Progenitor cell of endocrine pancreas (in vitro differentiated cells): Measurements from ENCODE around the gene TCEA2. TPM values are rescaled to one million over a fixed set of nuclear protein-coding genes. Genes with fewer than 3 reads are reported as not detected.
"Not testable (repeated sequence)": the region's sequence is repeated elsewhere in the genome, so short reads cannot be mapped to it uniquely, and the experiment has no call there.

Experiments
- DNase-seq: peaks from one replicate; pipeline ENCODE4 v3.0.0; 2021; ENCODE audit warnings: low spot score; ENCODE audit not compliant: unreplicated experiment
- H3K27ac Mint-ChIP-seq: 2 replicates; pipeline ENCODE4 v1.8.0; 2021; ENCODE audit warnings: mild to moderate bottlenecking, moderate library complexity, mixed read lengths
- H3K27me3 Mint-ChIP-seq: 2 replicates; pipeline ENCODE4 v1.8.0; 2021; ENCODE audit warnings: mixed read lengths
- H3K36me3 Mint-ChIP-seq: 2 replicates; pipeline ENCODE4 v1.8.0; 2022; ENCODE audit warnings: mixed read lengths; ENCODE audit not compliant: insufficient read depth
- H3K4me1 Mint-ChIP-seq: 2 replicates; pipeline ENCODE4 v1.8.0; 2021; ENCODE audit warnings: low read depth, mixed read lengths
- H3K4me3 Mint-ChIP-seq: 2 replicates; pipeline ENCODE4 v1.8.0; 2021; ENCODE audit warnings: low read depth, mild to moderate bottlenecking, moderate library complexity, mixed read lengths
- H3K9me3 Mint-ChIP-seq: 2 replicates; pipeline ENCODE4 v1.8.0; 2021; ENCODE audit warnings: low read depth, mixed read lengths
- total RNA-seq: library from RNA; stranded (reverse); gene quantifications from 2 replicates; pipeline ENCODE4 v1.2.1, GENCODE V29; 2021
- TF ChIP-seq, protein P1 (sequence below): fragments of 200-600 bp; sonication (generic); IDR thresholded peaks from one replicate; pipeline ENCODE4 v1.5.0; 2021; ENCODE audit warnings: antibody characterized with exemption, mild to moderate bottlenecking; ENCODE audit not compliant: unreplicated experiment

The TCEA2 gene
- total RNA-seq, 1 donor from 2014 or later = 92.7 TPM

DNA sequence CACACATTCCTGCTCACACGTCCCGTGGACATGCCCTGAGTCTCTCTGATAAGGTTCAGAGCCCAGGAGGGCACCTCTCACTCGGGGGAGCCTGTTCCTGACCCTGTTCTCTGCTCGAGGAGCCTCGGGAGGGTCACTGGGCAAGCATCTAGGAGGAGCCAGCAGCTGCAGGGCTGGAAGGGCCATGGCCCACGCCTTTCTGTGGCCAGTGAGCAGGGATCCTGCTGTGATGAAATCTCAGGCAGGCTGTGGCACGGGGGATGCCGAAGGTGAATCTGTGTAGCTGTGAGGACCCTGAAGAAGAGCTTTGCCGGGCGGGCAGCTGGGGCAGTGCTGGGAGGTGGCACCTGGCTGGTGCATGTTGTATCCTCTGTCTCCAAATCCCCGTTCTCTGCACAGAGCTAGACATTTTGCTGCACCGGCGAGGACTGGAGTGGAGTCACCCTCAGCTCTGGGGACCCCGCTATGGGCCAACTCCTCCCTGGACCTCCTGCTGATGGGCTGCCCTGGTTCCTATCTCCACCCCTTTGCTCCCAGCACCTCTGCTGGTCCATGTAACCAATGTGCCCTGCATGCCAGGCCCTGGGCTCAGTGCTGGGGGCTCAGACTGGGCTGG is 51.5 kb downstream of the TCEA2 start:
- Mint-ChIP-seq H3K9me3 (no peaks in the 10 kb centered on the region), H3K36me3 (no peaks in the 10 kb centered on the region), H3K27ac (no peak overlapping the region), H3K4me3 (no peak overlapping the region), H3K27me3 (peaks cover 6% of the 10 kb centered on the region), H3K4me1 (no peaks in the 10 kb centered on the region)
- no peak for DNase-seq
- TF ChIP-seq, protein P1, sequence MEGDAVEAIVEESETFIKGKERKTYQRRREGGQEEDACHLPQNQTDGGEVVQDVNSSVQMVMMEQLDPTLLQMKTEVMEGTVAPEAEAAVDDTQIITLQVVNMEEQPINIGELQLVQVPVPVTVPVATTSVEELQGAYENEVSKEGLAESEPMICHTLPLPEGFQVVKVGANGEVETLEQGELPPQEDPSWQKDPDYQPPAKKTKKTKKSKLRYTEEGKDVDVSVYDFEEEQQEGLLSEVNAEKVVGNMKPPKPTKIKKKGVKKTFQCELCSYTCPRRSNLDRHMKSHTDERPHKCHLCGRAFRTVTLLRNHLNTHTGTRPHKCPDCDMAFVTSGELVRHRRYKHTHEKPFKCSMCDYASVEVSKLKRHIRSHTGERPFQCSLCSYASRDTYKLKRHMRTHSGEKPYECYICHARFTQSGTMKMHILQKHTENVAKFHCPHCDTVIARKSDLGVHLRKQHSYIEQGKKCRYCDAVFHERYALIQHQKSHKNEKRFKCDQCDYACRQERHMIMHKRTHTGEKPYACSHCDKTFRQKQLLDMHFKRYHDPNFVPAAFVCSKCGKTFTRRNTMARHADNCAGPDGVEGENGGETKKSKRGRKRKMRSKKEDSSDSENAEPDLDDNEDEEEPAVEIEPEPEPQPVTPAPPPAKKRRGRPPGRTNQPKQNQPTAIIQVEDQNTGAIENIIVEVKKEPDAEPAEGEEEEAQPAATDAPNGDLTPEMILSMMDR = no peak

DNA sequence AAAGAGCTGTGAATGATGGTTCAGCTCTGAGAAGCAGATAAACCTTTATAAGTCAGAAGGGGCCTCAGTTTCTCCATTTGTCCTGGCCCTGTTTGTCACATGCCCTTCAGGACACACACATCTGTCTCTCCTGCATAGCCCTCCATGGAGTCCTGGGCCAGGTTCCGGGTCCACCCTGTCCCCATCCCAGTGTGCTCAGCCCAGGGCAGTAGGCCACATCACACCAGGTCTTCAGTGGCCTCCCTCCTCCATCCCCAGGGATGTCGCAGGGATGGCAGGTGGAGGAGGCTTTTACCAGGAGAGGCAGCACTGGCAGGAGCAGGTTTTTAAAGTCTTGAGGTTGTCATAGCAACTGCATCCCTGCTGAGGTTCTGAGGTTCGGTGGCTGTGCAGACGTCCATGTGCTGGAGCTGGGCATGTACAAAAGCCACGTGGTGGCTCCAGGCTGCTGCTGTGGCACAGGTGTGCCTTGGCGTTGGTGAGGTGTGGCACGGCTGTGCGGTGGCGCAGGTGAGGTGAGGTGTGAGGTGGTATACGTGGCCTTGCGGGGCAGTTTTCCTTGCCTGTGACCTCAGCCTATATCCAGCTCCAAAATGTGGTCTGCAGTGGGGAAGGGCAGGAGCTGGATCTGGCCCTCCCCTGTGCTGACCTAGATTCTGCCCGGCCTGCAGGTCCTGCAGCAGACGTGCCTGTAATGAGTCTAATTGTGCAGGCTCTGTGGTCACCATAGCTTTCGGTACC is 52.3 kb downstream of the TCEA2 start:
- Mint-ChIP-seq H3K9me3 (no peaks in the 10 kb centered on the region), H3K27me3 (peaks cover 6% of the 10 kb centered on the region), H3K4me3 (no peak overlapping the region), H3K36me3 (no peaks in the 10 kb centered on the region), H3K27ac (no peak overlapping the region), H3K4me1 (no peaks in the 10 kb centered on the region)
- no peak for DNase-seq
- TF ChIP-seq, protein P1 = no peak

DNA sequence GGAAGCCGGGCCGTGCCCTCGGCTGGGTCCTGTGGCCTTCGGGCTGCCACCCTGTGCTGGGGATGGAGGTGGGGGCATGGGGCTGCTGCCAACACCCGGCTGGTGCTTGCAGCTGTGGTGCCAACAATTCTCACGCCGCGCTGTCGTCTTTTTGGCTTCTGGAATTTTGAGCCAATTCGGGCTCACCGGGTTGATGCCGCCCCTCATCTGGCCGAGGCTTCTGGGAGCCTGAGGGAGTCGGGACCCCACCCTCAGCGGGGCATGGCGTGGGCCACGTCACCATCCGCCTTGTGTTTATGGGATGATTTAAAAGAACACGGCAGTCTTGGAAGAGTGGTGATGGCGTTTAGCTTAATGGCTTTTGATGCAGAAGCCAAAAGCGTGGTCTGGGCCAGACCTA is 53.0 kb downstream of the TCEA2 start:
- Mint-ChIP-seq H3K27me3 (peaks cover 6% of the 10 kb centered on the region), H3K36me3 (no peaks in the 10 kb centered on the region), H3K4me1 (no peaks in the 10 kb centered on the region), H3K4me3 (no peak overlapping the region), H3K9me3 (no peaks in the 10 kb centered on the region), H3K27ac (no peak overlapping the region)
- DNase-seq = no peak
- TF ChIP-seq, protein P1 = no peak

DNA sequence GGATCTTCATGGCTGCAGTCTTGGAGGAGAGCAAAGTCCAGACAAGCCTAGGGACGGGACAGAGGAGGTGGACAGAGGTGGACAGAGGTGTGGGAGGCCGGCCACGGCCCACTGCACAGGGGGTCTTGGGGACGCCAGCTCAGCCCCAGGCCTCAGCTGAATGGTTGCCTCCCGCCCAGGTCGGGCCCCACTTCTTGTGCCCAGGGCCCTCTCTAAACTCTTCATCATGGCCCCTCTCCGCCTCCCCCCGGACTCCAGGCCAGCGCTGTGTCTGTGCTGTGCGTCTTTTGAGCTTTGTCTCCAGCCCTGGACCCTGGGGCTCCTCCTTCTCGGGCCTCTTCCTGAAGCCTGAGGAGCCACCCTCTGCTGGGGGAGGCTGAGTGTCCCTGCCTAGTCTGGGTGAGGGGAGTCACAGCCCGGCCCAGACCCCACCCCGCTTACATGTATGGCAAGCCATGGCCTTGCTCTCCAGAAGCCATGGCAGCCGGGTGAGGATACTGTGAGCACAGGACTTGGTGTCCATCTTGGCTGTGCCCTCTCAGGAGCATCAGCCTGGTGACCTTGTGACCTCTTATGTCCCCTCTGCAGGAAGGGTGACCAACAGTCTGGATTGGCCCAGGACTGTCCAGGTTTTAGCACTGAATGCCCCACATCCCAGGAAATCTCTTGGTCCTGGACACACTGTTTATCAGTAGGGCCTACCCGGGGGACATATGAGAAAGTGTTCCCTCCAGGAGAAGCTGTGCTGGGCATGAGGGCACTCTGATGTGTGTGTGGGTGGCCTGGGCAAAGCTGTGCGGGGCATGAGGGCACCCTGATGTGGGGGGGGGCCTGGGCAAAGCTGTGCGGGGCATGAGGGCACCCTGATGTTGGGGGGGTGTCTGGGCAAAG is 53.8 kb downstream of the TCEA2 start:
- no peak for DNase-seq
- Mint-ChIP-seq H3K4me1 (no peaks in the 10 kb centered on the region), H3K27ac (no peak overlapping the region), H3K4me3 (no peak overlapping the region), H3K27me3 (peaks cover 14% of the 10 kb centered on the region), H3K9me3 (no peaks in the 10 kb centered on the region), H3K36me3 (no peaks in the 10 kb centered on the region)
- TF ChIP-seq, protein P1 = no peak

DNA sequence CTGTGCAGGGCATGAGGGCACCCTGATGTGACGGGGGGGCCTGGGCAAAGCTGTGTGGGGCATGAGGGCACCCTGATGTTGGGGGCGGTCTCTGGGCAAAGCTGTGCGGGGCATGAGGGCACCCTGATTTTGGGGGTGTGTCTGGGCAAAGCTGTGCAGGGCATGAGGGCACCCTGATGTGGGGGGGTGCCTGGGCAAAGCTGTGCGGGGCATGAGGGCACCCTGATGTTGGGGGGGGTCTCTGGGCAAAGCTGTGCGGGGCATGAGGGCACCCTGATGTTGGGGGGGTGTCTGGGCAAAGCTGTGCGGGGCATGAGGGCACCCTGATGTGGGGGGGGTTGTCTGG is 54.4 kb downstream of the TCEA2 start:
- not testable (repeated sequence) for H3K4me1 Mint-ChIP-seq, H3K27ac Mint-ChIP-seq, DNase-seq, H3K9me3 Mint-ChIP-seq, H3K36me3 Mint-ChIP-seq, H3K4me3 Mint-ChIP-seq
- H3K27me3 Mint-ChIP-seq = peaks cover 20% of the 10 kb centered on the region
